Keratinocyte (primary cell): Measurements from ENCODE around the gene SPIRE1. TPM values are rescaled to one million over a fixed set of nuclear protein-coding genes. Genes with fewer than 3 reads are reported as not detected.

Experiments
- DNase-seq: peaks from one replicate; pipeline ENCODE4 v3.0.0-alpha.2; 2011; ENCODE audit warnings: low read depth, missing footprints, low spot score
- FAIRE-seq: peaks from 2 replicates; lab custom pipeline; 2011; peaks lifted over from hg19 to GRCh38; lab: Jason Lieb, UNC
- H2AFZ ChIP-seq: 2 replicates; pipeline ENCODE4 v1.6.0; 2012; ENCODE audit warnings: low read length, control low read depth, inconsistent platforms; ENCODE audit not compliant: control insufficient read depth
- H3K27ac ChIP-seq: 2 replicates; pipeline ENCODE4 v1.5.1; 2011; ENCODE audit warnings: low read length; ENCODE audit not compliant: control insufficient read depth, insufficient read depth
- H3K27me3 ChIP-seq: 3 replicates; pipeline ENCODE4 v1.6.0; 2011; ENCODE audit warnings: low read length; ENCODE audit not compliant: control insufficient read depth, insufficient read depth; ENCODE audit errors: extremely low read depth
- H3K36me3 ChIP-seq, 2 experiments: 2 replicates in 1 of 2; 3 replicates in 1 of 2; pipeline ENCODE4 v1.5.1; 2011; ENCODE audit warnings: low read length in 2 of 2, mild to moderate bottlenecking in 1 of 2; ENCODE audit not compliant: control insufficient read depth in 2 of 2, insufficient read depth in 2 of 2; ENCODE audit errors: extremely low read depth in 1 of 2
- H3K4me1 ChIP-seq: 3 replicates; pipeline ENCODE4 v1.5.1; 2011; ENCODE audit warnings: low read length; ENCODE audit not compliant: control insufficient read depth, insufficient read depth; ENCODE audit errors: extremely low read depth
- H3K4me2 ChIP-seq: 3 replicates; pipeline ENCODE4 v1.6.0; 2011; ENCODE audit warnings: low read depth, low read length; ENCODE audit not compliant: control insufficient read depth, insufficient read depth; ENCODE audit errors: extremely low read depth
- H3K4me3 ChIP-seq, 3 experiments: fragments of 200-600 bp in 1 of 3; sonication (generic) in 1 of 3; 2 replicates in 2 of 3; 3 replicates in 1 of 3; pipeline ENCODE4 v1.5.1; 2011 to 2016; ENCODE audit warnings: low read length in 3 of 3, mild to moderate bottlenecking in 3 of 3, control low read depth in 2 of 3, inconsistent platforms in 1 of 3, low read depth in 1 of 3, mixed read lengths in 1 of 3, mixed run types in 1 of 3, moderate library complexity in 1 of 3; ENCODE audit not compliant: control insufficient read depth in 2 of 3, insufficient read depth in 2 of 3; ENCODE audit errors: extremely low read depth in 1 of 3
- H3K79me2 ChIP-seq: 2 replicates; pipeline ENCODE4 v1.6.0; 2012; ENCODE audit warnings: low read length; ENCODE audit not compliant: control insufficient read depth, insufficient read depth
- H3K9ac ChIP-seq: 3 replicates; pipeline ENCODE4 v1.6.0; 2011; ENCODE audit warnings: low read length; ENCODE audit not compliant: control insufficient read depth, insufficient read depth; ENCODE audit errors: extremely low read depth
- H3K9me1 ChIP-seq: 3 replicates; pipeline ENCODE4 v1.6.0; 2011; ENCODE audit warnings: low read length; ENCODE audit not compliant: control insufficient read depth, insufficient read depth; ENCODE audit errors: extremely low read depth
- H3K9me3 ChIP-seq: 2 replicates; pipeline ENCODE4 v1.5.1; 2012; ENCODE audit warnings: low read depth, low read length; ENCODE audit not compliant: control insufficient read depth
- H4K20me1 ChIP-seq: 3 replicates; pipeline ENCODE4 v1.6.0; 2011; ENCODE audit warnings: low read length; ENCODE audit not compliant: control insufficient read depth, insufficient read depth; ENCODE audit errors: extremely low read depth
- CTCF ChIP-seq, 3 experiments: IDR thresholded peaks in 1 of 3; conservative IDR thresholded peaks in 1 of 3; optimal IDR thresholded peaks in 1 of 3; 2 replicates in 2 of 3; 3 replicates in 1 of 3; pipeline versions ENCODE3 to v1.5.1; 2011; ENCODE audit warnings: low read length in 3 of 3, mild to moderate bottlenecking in 3 of 3, moderate library complexity in 2 of 3, control low read depth in 1 of 3, inconsistent platforms in 1 of 3; ENCODE audit not compliant: insufficient read depth in 2 of 3; ENCODE audit errors: extremely low read depth in 1 of 3
- EZH2 ChIP-seq: IDR thresholded peaks from one replicate; pipeline ENCODE4 v1.6.1; 2012; ENCODE audit warnings: inconsistent platforms, mild to moderate bottlenecking, low read length, moderate library complexity
- dilution Hi-C: fragments of 300-500 bp; cut with MboI; formaldehyde crosslinking; loops from one replicate; pipeline ENCODE4 v1.7.0; 2020; ENCODE audit warnings: low sequenced_read_pairs; ENCODE audit not compliant: extremely low pct_ligation_motif_present
- polyA plus RNA-seq, 5 experiments: library from polyadenylated mRNA; depleted of rRNA in 3 of 5; stranded (reverse) in 3 of 5; stranded (forward) in 1 of 5; unstranded in 1 of 5; fragments of >200 nt; gene quantifications; 1 replicate in 1 of 5; 2 replicates in 3 of 5; 3 replicates in 1 of 5; pipeline versions ENCODE4 v1.2.1 to v1.2.3, GENCODE V29; 2011 to 2012; ENCODE audit warnings: missing spikeins in 2 of 5, low read depth in 1 of 5, low replicate concordance in 1 of 5

SPIRE1 gene
- polyA plus RNA-seq, 1 donor (not counting 4 experiments of a cell fraction or from before 2014, with no cell fraction given): 20.6 TPM

- no peak overlapping the region for H3K4me3 ChIP-seq
- no peak overlapping the region for H3K9ac ChIP-seq
- H3K9me1 ChIP-seq: no peaks in the 10 kb centered on the region
- H3K79me2 ChIP-seq: no peaks in the 10 kb centered on the region
- H3K27ac ChIP-seq: no peak overlapping the region
- H3K9me3 ChIP-seq: no peaks in the 10 kb centered on the region
- no peak for FAIRE-seq
- peaks cover 5 to 6% of the 10 kb centered on the region in 2 experiments for H3K36me3 ChIP-seq
- no peaks in the 10 kb centered on the region for H4K20me1 ChIP-seq
- H3K4me2 ChIP-seq: no peak overlapping the region
- dilution Hi-C loops: no loop called here
- H3K4me1 ChIP-seq: no peaks in the 10 kb centered on the region
- H2AFZ ChIP-seq: no peak overlapping the region
- TF ChIP-seq CTCF (optimal IDR thresholded peaks at IDR 0.05 in 1 of 3, IDR thresholded peaks at IDR 0.05 in 1 of 3, conservative IDR thresholded peaks at IDR 0.05 in 1 of 3; ENCODE audit: extremely low read depth in 1 of 3, insufficient read depth in 2 of 3, low read length in 3 of 3) (no peak), EZH2 (no peak)
- DNase-seq: no peak
- no peaks in the 10 kb centered on the region for H3K27me3 ChIP-seq
These were observed 201.5 kb downstream of the SPIRE1 start for GRCh38 chr18:12456441-12456840.

GRCh38 chr18:12455496-12455895, 202.4 kb downstream of the SPIRE1 start:
- no peak for FAIRE-seq
- TF ChIP-seq EZH2 (no peak), CTCF (optimal IDR thresholded peaks at IDR 0.05 in 1 of 3, IDR thresholded peaks at IDR 0.05 in 1 of 3, conservative IDR thresholded peaks at IDR 0.05 in 1 of 3; ENCODE audit: extremely low read depth in 1 of 3, insufficient read depth in 2 of 3, low read length in 3 of 3) (no peak)
- DNase-seq: no peak
- dilution Hi-C loops: no loop called here
- H3K36me3 ChIP-seq: peaks cover 3 to 5% of the 10 kb centered on the region in 2 experiments
- H3K4me1 ChIP-seq: no peaks in the 10 kb centered on the region
- no peak overlapping the region for H3K4me3 ChIP-seq
- no peaks in the 10 kb centered on the region for H3K27me3 ChIP-seq
- H3K9me1 ChIP-seq: no peaks in the 10 kb centered on the region
- no peak overlapping the region for H2AFZ ChIP-seq
- H3K79me2 ChIP-seq: no peaks in the 10 kb centered on the region
- no peak overlapping the region for H3K9ac ChIP-seq
- no peak overlapping the region for H3K27ac ChIP-seq
- H4K20me1 ChIP-seq: no peaks in the 10 kb centered on the region
- H3K9me3 ChIP-seq: no peaks in the 10 kb centered on the region
- H3K4me2 ChIP-seq: no peak overlapping the region
